Epithelial cell of prostate (primary cell): ENCODE measurements around the gene ANTXR1.
A peak's percentile ranks its signal among the peaks of the same experiment; 100 is the strongest.
"Not testable (repeated sequence)": the region's sequence is repeated elsewhere in the genome, so short reads cannot be mapped to it uniquely, and the experiment has no call there.

Experiments
- DNase-seq: peaks from one replicate; pipeline ENCODE4 v3.0.0-alpha.2; 2011; ENCODE audit warnings: low read depth, low spot score
- H3K27ac ChIP-seq: fragments of 450-650 bp; 2 replicates; pipeline ENCODE4 v1.5.1; 2017; ENCODE audit warnings: mild to moderate bottlenecking

Gene ANTXR1

GRCh38 chr2:69248232-69248631 is 235.3 kb downstream of the ANTXR1 start:
- H3K27ac ChIP-seq: no peak overlapping the region
- no peak for DNase-seq

- H3K27ac ChIP-seq: no peak overlapping the region
- DNase-seq: no peak
Measured at GRCh38 chr2:69250981-69251380, 238.0 kb downstream of the ANTXR1 start.

GRCh38 chr2:69251943-69252342 is 239.0 kb downstream of the ANTXR1 start:
- no peak overlapping the region for H3K27ac ChIP-seq
- no peak for DNase-seq

- peak overlapping the region; percentile 53 for H3K27ac ChIP-seq
- DNase-seq: no peak
Measured at GRCh38 chr2:69253112-69253511, 240.1 kb downstream of the ANTXR1 start.

- DNase-seq: peak; percentile 77
- peak overlapping the region; percentile 53 for H3K27ac ChIP-seq
Measured at GRCh38 chr2:69253611-69254301, 240.8 kb downstream of the ANTXR1 start.

GRCh38 chr2:69255760-69256159 is 242.8 kb downstream of the ANTXR1 start:
- H3K27ac ChIP-seq: no peak overlapping the region
- no peak for DNase-seq

- not testable (repeated sequence) for DNase-seq, H3K27ac ChIP-seq
Measured at GRCh38 chr2:69259994-69260591, 247.1 kb downstream of the ANTXR1 start.

GRCh38 chr2:69260666-69261065 is 247.7 kb downstream of the ANTXR1 start:
- no peak overlapping the region for H3K27ac ChIP-seq
- no peak for DNase-seq

- no peak for DNase-seq
- no peak overlapping the region for H3K27ac ChIP-seq
Measured at GRCh38 chr2:69269330-69269729, 256.4 kb downstream of the ANTXR1 start.

GRCh38 chr2:69271831-69272257 is 258.9 kb downstream of the ANTXR1 start:
- DNase-seq: no peak
- no peak overlapping the region for H3K27ac ChIP-seq

GRCh38 chr2:69272803-69273471 is 260.0 kb downstream of the ANTXR1 start:
- DNase-seq: no peak
- no peak overlapping the region for H3K27ac ChIP-seq

GRCh38 chr2:69275490-69275889 is 262.5 kb downstream of the ANTXR1 start:
- H3K27ac ChIP-seq: no peak overlapping the region
- no peak for DNase-seq

- no peak for DNase-seq
- no peak overlapping the region for H3K27ac ChIP-seq
Measured at GRCh38 chr2:69278366-69278765, 265.4 kb downstream of the ANTXR1 start.

GRCh38 chr2:69279211-69279610 is 266.2 kb downstream of the ANTXR1 start:
- no peak overlapping the region for H3K27ac ChIP-seq
- no peak for DNase-seq

GRCh38 chr2:69279931-69280681 is 267.1 kb downstream of the ANTXR1 start:
- no peak overlapping the region for H3K27ac ChIP-seq
- no peak for DNase-seq

- H3K27ac ChIP-seq: no peak overlapping the region
- DNase-seq: no peak
Measured at GRCh38 chr2:69280796-69281412, 267.9 kb downstream of the ANTXR1 start.

GRCh38 chr2:69285379-69285894 is 272.5 kb downstream of the ANTXR1 start:
- H3K27ac ChIP-seq: no peak overlapping the region
- no peak for DNase-seq

- no peak overlapping the region for H3K27ac ChIP-seq
- DNase-seq: no peak
Measured at GRCh38 chr2:69287544-69287943, 274.6 kb downstream of the ANTXR1 start.

GRCh38 chr2:69288429-69288828 is 275.4 kb downstream of the ANTXR1 start:
- DNase-seq: no peak
- no peak overlapping the region for H3K27ac ChIP-seq

- DNase-seq: no peak
- H3K27ac ChIP-seq: no peak overlapping the region
Measured at GRCh38 chr2:69291004-69291650, 278.1 kb downstream of the ANTXR1 start.
